Fibroblast of lung (primary cell): ENCODE data around the gene SPIN1. TPM values are rescaled to one million over a fixed set of nuclear protein-coding genes. Genes with fewer than 3 reads are reported as not detected.

Experiments
- DNase-seq, 2 donors: peaks; one replicate each; pipeline versions ENCODE4 v3.0.0 to v3.0.0-alpha.2; 2010; ENCODE audit warnings: low read depth in 2 of 2
- H2AFZ ChIP-seq: 2 replicates; pipeline ENCODE4 v1.5.1; 2012; ENCODE audit warnings: low read length, control low read depth, inconsistent platforms
- H3K27ac ChIP-seq: 2 replicates; pipeline ENCODE4 v1.5.1; 2011; ENCODE audit warnings: low read length, control low read depth; ENCODE audit not compliant: insufficient read depth
- H3K27me3 ChIP-seq: 2 replicates; pipeline ENCODE4 v1.5.1; 2011; ENCODE audit warnings: mild to moderate bottlenecking, low read length; ENCODE audit not compliant: control insufficient read depth, insufficient read depth
- H3K36me3 ChIP-seq: 2 replicates; pipeline ENCODE4 v1.5.1; 2011; ENCODE audit warnings: low read length; ENCODE audit not compliant: control insufficient read depth, insufficient read depth
- H3K4me1 ChIP-seq: 2 replicates; pipeline ENCODE4 v1.5.1; 2011; ENCODE audit warnings: low read length; ENCODE audit not compliant: control insufficient read depth, insufficient read depth; ENCODE audit errors: extremely low read depth
- H3K4me2 ChIP-seq: 2 replicates; pipeline ENCODE4 v1.5.1; 2011; ENCODE audit warnings: low read length, control low read depth; ENCODE audit not compliant: insufficient read depth; ENCODE audit errors: extremely low read depth
- H3K4me3 ChIP-seq, 4 experiments: fragments of 200-600 bp in 1 of 4; sonication (generic) in 1 of 4; replicated peaks in 1 of 4; 2 replicates each; pipeline ENCODE4 v1.5.1; 2011 to 2016; ENCODE audit warnings: low read length in 4 of 4, low read depth in 3 of 4, mild to moderate bottlenecking in 3 of 4, control low read depth in 2 of 4, inconsistent platforms in 1 of 4, mixed read lengths in 1 of 4; ENCODE audit not compliant: insufficient read depth in 1 of 4; ENCODE audit errors: control extremely low read depth in 1 of 4
- H3K79me2 ChIP-seq: 2 replicates; pipeline ENCODE4 v1.5.1; 2012; ENCODE audit warnings: mild to moderate bottlenecking, low read length, inconsistent platforms; ENCODE audit not compliant: control insufficient read depth, insufficient read depth
- H3K9ac ChIP-seq: 2 replicates; pipeline ENCODE4 v1.5.1; 2011; ENCODE audit warnings: mild to moderate bottlenecking, low read length, control low read depth; ENCODE audit not compliant: insufficient read depth
- H3K9me3 ChIP-seq: 2 replicates; pipeline ENCODE4 v1.5.1; 2012; ENCODE audit warnings: low read depth, low read length; ENCODE audit not compliant: control insufficient read depth, insufficient read depth
- H4K20me1 ChIP-seq: 2 replicates; pipeline ENCODE4 v1.5.1; 2011; ENCODE audit warnings: low read length; ENCODE audit not compliant: control insufficient read depth, insufficient read depth; ENCODE audit errors: extremely low read depth
- CTCF ChIP-seq, 2 donors: IDR thresholded peaks in 1 of 2; conservative IDR thresholded peaks in 1 of 2; 1 replicate in 1 of 2; 2 replicates in 1 of 2; pipeline ENCODE4 v1.5.1; 2011 to 2012; ENCODE audit warnings: low read length in 2 of 2, control low read depth in 1 of 2, inconsistent platforms in 1 of 2, low read depth in 1 of 2, mild to moderate bottlenecking in 1 of 2
- EZH2 ChIP-seq: IDR thresholded peaks from 2 replicates; pipeline ENCODE4 v1.5.1; 2012; ENCODE audit warnings: low read length, control low read depth, mild to moderate bottlenecking; ENCODE audit errors: missing control alignments
- polyA plus RNA-seq, 2 donors: library from polyadenylated mRNA; depleted of rRNA in 1 of 2; stranded (reverse) in 1 of 2; unstranded in 1 of 2; fragments of >200 nt; gene quantifications; 2 replicates each; pipeline ENCODE4 v1.2.1, GENCODE V29; 2011 to 2012; ENCODE audit warnings: missing spikeins in 1 of 2
- total RNA-seq: library from RNA; depleted of rRNA; stranded (reverse); fragments of >200 nt; gene quantifications from 2 replicates; pipeline ENCODE4 v1.2.1, GENCODE V29; 2014

The SPIN1 gene
- total and polyA plus RNA-seq, 2 donors (not counting 1 experiment from before 2014, with no cell fraction given) = 96.9 to 121 TPM

GRCh38 chr9:88390371-88390990 lies 2.2 kb downstream of the SPIN1 start:
- peak; percentile 42 to 60 for DNase-seq
- no peak overlapping the region for H3K27ac ChIP-seq
- no peak overlapping the region for H3K9ac ChIP-seq

GRCh38 chr9:88391236-88391635 lies 3.0 kb downstream of the SPIN1 start:
- Histone ChIP-seq H3K4me2 (no peak overlapping the region), H3K4me1 (no peaks in the 10 kb centered on the region), H3K79me2 (peaks cover 70% of the 10 kb centered on the region), H3K36me3 (peaks cover 1% of the 10 kb centered on the region), H4K20me1 (no peaks in the 10 kb centered on the region), H2AFZ (no peak overlapping the region), H3K27me3 (no peaks in the 10 kb centered on the region), H3K27ac (no peak overlapping the region), H3K9ac (no peak overlapping the region), H3K4me3 (no peak overlapping the region), H3K9me3 (no peaks in the 10 kb centered on the region)
- DNase-seq = no peak
- TF ChIP-seq EZH2 (no peak), CTCF (conservative IDR thresholded peaks at IDR 0.05 in 1 of 2, IDR thresholded peaks at IDR 0.05 in 1 of 2; ENCODE audit: low read depth in 1 of 2, low read length in 2 of 2) (no peak)

More at GRCh38 chr9:88390371-88390990, 2.2 kb downstream of the SPIN1 start:
- Histone ChIP-seq H3K4me1 (no peaks in the 10 kb centered on the region), H3K4me2 (peak overlapping the region; percentile 69), H3K36me3 (peaks cover 1% of the 10 kb centered on the region), H2AFZ (no peak overlapping the region), H4K20me1 (no peaks in the 10 kb centered on the region), H3K79me2 (peaks cover 62% of the 10 kb centered on the region), H3K4me3 (peak overlapping the region; percentile 55 to 85 (median 65)), H3K9me3 (no peaks in the 10 kb centered on the region), H3K27me3 (no peaks in the 10 kb centered on the region)
- no peak for TF ChIP-seq EZH2
- no peak for TF ChIP-seq CTCF (conservative IDR thresholded peaks at IDR 0.05 in 1 of 2, IDR thresholded peaks at IDR 0.05 in 1 of 2; ENCODE audit: low read depth in 1 of 2, low read length in 2 of 2)

- H3K27me3 ChIP-seq = no peaks in the 10 kb centered on the region
- no peak for TF ChIP-seq CTCF (conservative IDR thresholded peaks at IDR 0.05 in 1 of 2, IDR thresholded peaks at IDR 0.05 in 1 of 2; ENCODE audit: low read depth in 1 of 2, low read length in 2 of 2)
- TF ChIP-seq EZH2 = no peak
- no peaks in the 10 kb centered on the region for H4K20me1 ChIP-seq
- no peaks in the 10 kb centered on the region for H3K9me3 ChIP-seq
- H2AFZ ChIP-seq = no peak overlapping the region
- no peak overlapping the region for H3K9ac ChIP-seq
- peaks cover 76% of the 10 kb centered on the region for H3K79me2 ChIP-seq
- H3K4me1 ChIP-seq = peaks cover 4% of the 10 kb centered on the region
- H3K4me3 ChIP-seq = no peak overlapping the region
- no peak overlapping the region for H3K4me2 ChIP-seq
- no peak overlapping the region for H3K27ac ChIP-seq
- DNase-seq = no peak
- H3K36me3 ChIP-seq = no peaks in the 10 kb centered on the region
Observed at GRCh38 chr9:88391921-88392320, 3.7 kb downstream of the SPIN1 start.
